Upper lobe of left lung (tissue), 6 donors: ENCODE data around the gene FBLN2. TPM values are rescaled to one million over a fixed set of nuclear protein-coding genes. Genes with fewer than 3 reads are reported as not detected.

ENCODE experiments used
- ATAC-seq, 2 donors: fragments of 200-7000 bp; cut with Tn5 transposase; one replicate each; pipeline ENCODE4 v1.9.1; 2022; ENCODE audit warnings: mild to moderate bottlenecking in 2 of 2, moderate library complexity in 2 of 2; ENCODE audit not compliant: low FRiP score in 2 of 2
- DNase-seq, 2 donors: peaks; one replicate each; pipeline ENCODE4 v3.0.0-alpha.2; 2019 to 2020
- H3K27ac ChIP-seq, 4 donors: fragments of 200-600 bp; sonication (generic); one replicate each; pipeline ENCODE4 v1.5.1; 2016 to 2019
- H3K27me3 ChIP-seq, 4 donors: fragments of 200-600 bp; sonication (generic); one replicate each; pipeline ENCODE4 v1.5.1; 2017 to 2019
- H3K36me3 ChIP-seq, 4 donors: fragments of 200-600 bp; sonication (generic); one replicate each; pipeline ENCODE4 v1.5.1; 2016 to 2019
- H3K4me1 ChIP-seq, 4 donors: fragments of 200-600 bp; sonication (generic); one replicate each; pipeline ENCODE4 v1.5.1; 2018 to 2019
- H3K4me3 ChIP-seq, 4 donors: fragments of 200-600 bp; sonication (generic); one replicate each; pipeline ENCODE4 v1.5.1; 2017 to 2019; ENCODE audit warnings: mild to moderate bottlenecking in 2 of 4, moderate library complexity in 1 of 4
- H3K9me3 ChIP-seq, 4 donors: fragments of 200-600 bp; sonication (generic); one replicate each; pipeline ENCODE4 v1.5.1; 2018 to 2019
- EP300 ChIP-seq, 4 donors: sonication (generic); formaldehyde crosslinking; IDR thresholded peaks; one replicate each; pipeline ENCODE4 v1.5.1; 2017; ENCODE audit warnings: antibody characterized with exemption in 4 of 4, control low read depth in 2 of 4
- POLR2A ChIP-seq, 4 donors: fragments of 450-650 bp; IDR thresholded peaks; one replicate each; pipeline ENCODE4 v1.5.1; 2016 to 2017; ENCODE audit warnings: antibody characterized with exemption in 4 of 4, mild to moderate bottlenecking in 2 of 4
- POLR2AphosphoS5 ChIP-seq, 2 donors: sonication (generic); formaldehyde crosslinking; IDR thresholded peaks; one replicate each; pipeline ENCODE4 v1.5.1; 2017; ENCODE audit warnings: antibody characterized with exemption in 2 of 2
- WGBS, 2 donors: methylation state at CpG; one replicate each; pipeline ENCODE4 v1.1.5; 2017 to 2018; 5-methylcytosine and 5-hydroxymethylcytosine counted together
- total RNA-seq, 6 donors: library from RNA; depleted of rRNA in 4 of 6; stranded (reverse); fragments of >200 nt in 4 of 6; gene quantifications; one replicate each; pipeline versions ENCODE4 v1.1.0 to v1.2.1, GENCODE V29; 2016 to 2021
- TF ChIP-seq, protein P1 (sequence below), 6 experiments: fragments of 450-650 bp in 4 of 6; fragments of 200-600 bp in 2 of 6; sonication (generic) in 2 of 6; IDR thresholded peaks; one replicate each; pipeline ENCODE4 v1.5.1; 2016 to 2019; ENCODE audit warnings: antibody characterized with exemption in 6 of 6
- donor health status: DM: no; HTN: no; CAD: no; lungs with moderate emphysema.
- donor health status: DM: no; HTN: yes; CAD: no; lungs with severe emphysema.

FBLN2 gene
- total RNA-seq, 6 donors from 2014 or later, result 2.1 to 85.7 (median 19.5) TPM

DNA sequence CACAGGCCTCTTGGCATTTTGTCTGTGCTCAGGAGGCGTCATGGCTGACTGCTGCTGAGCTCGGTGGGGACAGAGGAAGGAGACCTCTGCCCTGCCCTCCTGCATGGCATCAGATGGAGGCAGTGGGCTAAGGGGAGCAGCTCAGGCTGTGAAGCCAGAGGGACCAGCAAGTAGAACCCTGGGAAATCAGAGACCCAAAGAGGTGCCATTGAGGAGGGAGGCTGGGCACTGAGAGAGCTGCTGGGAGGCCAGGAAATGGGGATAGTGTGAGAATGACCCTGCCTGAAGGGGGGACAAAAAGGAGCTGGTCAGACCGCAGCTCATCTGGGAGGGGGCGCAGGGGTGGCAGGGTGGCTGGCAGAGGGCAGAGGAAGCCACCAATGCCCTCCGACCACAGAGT lies 136.8 kb downstream of the FBLN2 start:
- no peaks in the 10 kb centered on the region for H3K27me3 ChIP-seq
- no peak for ATAC-seq
- H3K36me3 ChIP-seq, result no peaks in the 10 kb centered on the region
- no peaks in the 10 kb centered on the region for H3K9me3 ChIP-seq
- WGBS, 2 donors, result 71 to 85% methylated on average over 5 of the region's 5 CpGs
- H3K4me1 ChIP-seq, result no peaks in the 10 kb centered on the region
- TF ChIP-seq, protein P1, sequence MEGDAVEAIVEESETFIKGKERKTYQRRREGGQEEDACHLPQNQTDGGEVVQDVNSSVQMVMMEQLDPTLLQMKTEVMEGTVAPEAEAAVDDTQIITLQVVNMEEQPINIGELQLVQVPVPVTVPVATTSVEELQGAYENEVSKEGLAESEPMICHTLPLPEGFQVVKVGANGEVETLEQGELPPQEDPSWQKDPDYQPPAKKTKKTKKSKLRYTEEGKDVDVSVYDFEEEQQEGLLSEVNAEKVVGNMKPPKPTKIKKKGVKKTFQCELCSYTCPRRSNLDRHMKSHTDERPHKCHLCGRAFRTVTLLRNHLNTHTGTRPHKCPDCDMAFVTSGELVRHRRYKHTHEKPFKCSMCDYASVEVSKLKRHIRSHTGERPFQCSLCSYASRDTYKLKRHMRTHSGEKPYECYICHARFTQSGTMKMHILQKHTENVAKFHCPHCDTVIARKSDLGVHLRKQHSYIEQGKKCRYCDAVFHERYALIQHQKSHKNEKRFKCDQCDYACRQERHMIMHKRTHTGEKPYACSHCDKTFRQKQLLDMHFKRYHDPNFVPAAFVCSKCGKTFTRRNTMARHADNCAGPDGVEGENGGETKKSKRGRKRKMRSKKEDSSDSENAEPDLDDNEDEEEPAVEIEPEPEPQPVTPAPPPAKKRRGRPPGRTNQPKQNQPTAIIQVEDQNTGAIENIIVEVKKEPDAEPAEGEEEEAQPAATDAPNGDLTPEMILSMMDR (IDR thresholded peaks at IDR 0.05), result no peak
- TF ChIP-seq POLR2A (IDR thresholded peaks at IDR 0.05), result no peak
- no peak for TF ChIP-seq EP300 (IDR thresholded peaks at IDR 0.05)
- no peak for TF ChIP-seq POLR2AphosphoS5 (IDR thresholded peaks at IDR 0.05)
- DNase-seq, result no peak
- H3K27ac ChIP-seq, result no peak overlapping the region
- H3K4me3 ChIP-seq, result no peak overlapping the region

DNA sequence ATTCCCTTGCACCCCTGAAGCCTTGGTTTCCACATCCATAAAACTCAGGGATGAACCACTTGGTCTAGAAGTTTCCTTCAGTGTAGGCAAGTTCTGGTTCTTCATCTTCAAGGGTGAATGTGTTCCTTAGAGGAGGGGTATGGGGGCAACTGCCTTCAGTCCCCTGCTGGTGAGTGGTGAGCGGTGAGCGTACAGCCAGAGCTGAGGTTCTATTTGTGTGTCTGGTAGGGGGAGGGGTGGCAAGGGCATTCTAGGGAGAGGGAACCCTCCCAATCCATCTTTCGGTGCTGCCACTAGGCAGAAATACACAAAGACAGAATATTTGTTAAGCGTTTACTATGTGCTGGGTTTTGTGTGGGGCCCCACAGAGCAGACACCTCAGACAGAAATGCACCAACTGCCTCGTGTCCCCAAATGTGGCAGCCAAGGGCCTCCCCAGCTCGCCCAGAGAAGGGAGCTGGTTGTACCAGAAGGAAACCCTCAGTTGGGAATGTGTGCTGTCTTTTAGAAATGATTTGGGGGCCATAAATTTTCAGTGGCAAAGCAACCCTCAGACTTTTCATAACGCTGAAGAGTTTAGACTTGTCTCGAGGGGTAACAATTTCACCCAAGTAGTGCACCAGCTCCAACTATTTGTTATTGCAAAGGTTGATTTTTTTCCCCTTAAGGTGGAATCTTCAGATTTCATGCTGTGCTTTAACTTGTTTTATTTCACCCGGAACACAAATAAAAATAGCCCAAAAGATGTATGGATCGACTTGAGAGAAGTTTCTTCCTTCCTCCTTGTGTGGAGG lies 137.6 kb downstream of the FBLN2 start:
- no peak for ATAC-seq
- WGBS, 2 donors, result 49 to 59% methylated on average over 9 to 10 of the region's 10 CpGs
- Histone ChIP-seq H3K27ac (no peak overlapping the region), H3K9me3 (no peaks in the 10 kb centered on the region), H3K4me1 (no peaks in the 10 kb centered on the region), H3K27me3 (no peaks in the 10 kb centered on the region), H3K4me3 (no peak overlapping the region), H3K36me3 (no peaks in the 10 kb centered on the region)
- no peak for DNase-seq
- no peak for TF ChIP-seq POLR2AphosphoS5 (IDR thresholded peaks at IDR 0.05)
- no peak for TF ChIP-seq EP300 (IDR thresholded peaks at IDR 0.05)
- no peak for TF ChIP-seq POLR2A (IDR thresholded peaks at IDR 0.05)
- TF ChIP-seq, protein P1 (IDR thresholded peaks at IDR 0.05), result no peak

DNA sequence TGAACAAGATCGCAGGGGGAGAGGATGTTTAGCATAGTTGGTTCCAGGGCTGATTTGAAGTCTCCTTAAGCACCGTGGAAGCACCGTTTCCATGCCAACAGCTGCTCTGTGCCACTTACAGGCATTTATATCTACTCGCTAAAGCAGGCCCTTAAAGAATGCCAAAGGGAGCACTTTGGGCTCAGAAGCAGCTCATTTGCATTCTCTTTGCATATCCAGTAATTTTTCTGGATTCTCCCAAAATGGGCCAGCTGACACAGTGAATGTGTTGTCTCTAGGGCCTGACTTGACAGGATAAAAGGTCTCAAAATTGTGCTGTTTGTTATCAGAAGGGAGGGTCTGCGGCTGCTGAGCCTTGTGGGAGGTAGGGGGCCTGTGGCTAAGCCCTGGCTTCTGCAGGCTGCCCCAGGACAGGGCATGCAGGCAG lies 138.6 kb downstream of the FBLN2 start:
- no peak for TF ChIP-seq POLR2A (IDR thresholded peaks at IDR 0.05)
- no peak for TF ChIP-seq EP300 (IDR thresholded peaks at IDR 0.05)
- TF ChIP-seq, protein P1 (IDR thresholded peaks at IDR 0.05), result no peak
- TF ChIP-seq POLR2AphosphoS5 (IDR thresholded peaks at IDR 0.05), result no peak
- H3K27ac ChIP-seq, result no peak overlapping the region
- DNase-seq, result peak in 1 of 2 donors; percentile 33
- no peak for ATAC-seq
- no peak overlapping the region for H3K4me3 ChIP-seq
- H3K27me3 ChIP-seq, result no peaks in the 10 kb centered on the region
- no peaks in the 10 kb centered on the region for H3K36me3 ChIP-seq
- H3K4me1 ChIP-seq, result no peaks in the 10 kb centered on the region
- H3K9me3 ChIP-seq, result no peaks in the 10 kb centered on the region
- whole genome bisulfite sequencing, 2 donors, result 29 to 31% methylated on average over 5 of the region's 5 CpGs

Other genes starting within 250 kb of the FBLN2 start
- 10 to 100 TPM; 14.6 to 23.0 (median 20.8) TPM for gene NUP210, start 128.8 kb upstream of the FBLN2 start, total RNA-seq
- 10 to 100 TPM; 11.5 to 28.1 (median 18.0) TPM for gene HDAC11, start 68.8 kb upstream of the FBLN2 start, total RNA-seq